SH-SY5Y (cell line): Measurements from ENCODE around the gene CFAP97D2.

Source experiments
- GATA2 ChIP-seq: IDR thresholded peaks from 2 replicates; pipeline ENCODE4 v1.6.1; 2011; ENCODE audit warnings: mild to moderate bottlenecking, low read depth, low read length
- GATA3 ChIP-seq: IDR thresholded peaks from 2 replicates; pipeline ENCODE4 v1.6.1; 2011; ENCODE audit warnings: low read depth, mild to moderate bottlenecking, low read length, moderate library complexity

CFAP97D2 gene

GRCh38 chr13:114230117-114230516, 51.1 kb downstream of the CFAP97D2 start:
- TF ChIP-seq GATA3 = no peak
- TF ChIP-seq GATA2 = no peak

GRCh38 chr13:114230575-114230974, 51.5 kb downstream of the CFAP97D2 start:
- TF ChIP-seq GATA3 (no peak), GATA2 (no peak)

- TF ChIP-seq GATA2 (no peak), GATA3 (no peak)
Observed at GRCh38 chr13:114231886-114232285, 52.8 kb downstream of the CFAP97D2 start.

GRCh38 chr13:114234266-114234644, 55.2 kb downstream of the CFAP97D2 start:
- TF ChIP-seq GATA2 = no peak
- no peak for TF ChIP-seq GATA3

GRCh38 chr13:114234645-114235421, 55.8 kb downstream of the CFAP97D2 start, which contains the start of gene CDC16:
Gene CDC16, plus strand, starts transcription at chr13:114234897. Its CDS starts 188 bp downstream, at chr13:114235085.
- TF ChIP-seq GATA3 (no peak), GATA2 (no peak)

GRCh38 chr13:114235697-114236096, 56.6 kb downstream of the CFAP97D2 start:
- TF ChIP-seq GATA2 = no peak
- TF ChIP-seq GATA3 = no peak

GRCh38 chr13:114236227-114236626, 57.2 kb downstream of the CFAP97D2 start:
- no peak for TF ChIP-seq GATA3
- no peak for TF ChIP-seq GATA2

GRCh38 chr13:114237415-114238112, 58.5 kb downstream of the CFAP97D2 start:
- TF ChIP-seq GATA3 (no peak), GATA2 (no peak)

- no peak for TF ChIP-seq GATA3
- no peak for TF ChIP-seq GATA2
Observed at GRCh38 chr13:114241918-114242317, 62.9 kb downstream of the CFAP97D2 start.

- TF ChIP-seq GATA2 (no peak), GATA3 (no peak)
Observed at GRCh38 chr13:114243971-114244370, 64.9 kb downstream of the CFAP97D2 start.

GRCh38 chr13:114244637-114245036, 65.6 kb downstream of the CFAP97D2 start:
- TF ChIP-seq GATA3 = no peak
- TF ChIP-seq GATA2 = no peak

- TF ChIP-seq GATA2 (no peak), GATA3 (no peak)
Observed at GRCh38 chr13:114248011-114248410, 69.0 kb downstream of the CFAP97D2 start.

GRCh38 chr13:114249077-114249476, 70.0 kb downstream of the CFAP97D2 start:
- TF ChIP-seq GATA2 = no peak
- TF ChIP-seq GATA3 = no peak

GRCh38 chr13:114256547-114256946, 77.5 kb downstream of the CFAP97D2 start:
- no peak for TF ChIP-seq GATA3
- TF ChIP-seq GATA2 = no peak

- TF ChIP-seq GATA3 (no peak), GATA2 (no peak)
Observed at GRCh38 chr13:114257014-114257413, 78.0 kb downstream of the CFAP97D2 start.

GRCh38 chr13:114258589-114258988, 79.5 kb downstream of the CFAP97D2 start:
- TF ChIP-seq GATA3 (no peak), GATA2 (no peak)
